Natural killer cell treated with Interleukin-12 subunit alpha and Interleukin-12 subunit beta and Interleukin-15 and Interleukin-18, amount 100 ng/mL, for 72 hours (primary cell): ENCODE data around the gene SLCO1C1. TPM values are rescaled to one million over a fixed set of nuclear protein-coding genes. Genes with fewer than 3 reads are reported as not detected.

ENCODE experiments used
- ATAC-seq, 2 donors: fragments of 150-1000 bp; cut with Tn5 transposase in 1 of 2; sonication (Bioruptor Pico), chemical (Tn5 transposase) in 1 of 2; 2 replicates each; pipeline ENCODE4 v1.10.0; 2021
- DNase-seq: peaks from one replicate; pipeline ENCODE4 v3.0.0; 2022; ENCODE audit warnings: low spot score
- H3K27ac Mint-ChIP-seq, 2 donors: 1 replicate in 1 of 2; 2 replicates in 1 of 2; pipeline ENCODE4 v1.8.0; 2022; ENCODE audit warnings: mixed read lengths in 2 of 2, mild to moderate bottlenecking in 1 of 2, moderate library complexity in 1 of 2
- H3K27me3 Mint-ChIP-seq, 2 donors: 1 replicate in 1 of 2; 2 replicates in 1 of 2; pipeline ENCODE4 v1.8.0; 2022; ENCODE audit warnings: mixed read lengths in 2 of 2
- H3K36me3 Mint-ChIP-seq: one replicate; pipeline ENCODE4 v1.8.0; 2022; ENCODE audit warnings: mixed read lengths
- H3K4me1 Mint-ChIP-seq, 2 donors: 1 replicate in 1 of 2; 2 replicates in 1 of 2; pipeline ENCODE4 v1.8.0; 2022; ENCODE audit warnings: low read depth in 2 of 2, mixed read lengths in 2 of 2, mild to moderate bottlenecking in 1 of 2
- H3K4me3 Mint-ChIP-seq: one replicate; pipeline ENCODE4 v1.8.0; 2022; ENCODE audit warnings: mixed read lengths
- H3K9me3 Mint-ChIP-seq: 2 replicates; pipeline ENCODE4 v1.8.0; 2022; ENCODE audit warnings: mixed read lengths
- total RNA-seq, 2 donors: library from RNA; stranded (reverse); gene quantifications; one replicate each; pipeline ENCODE4 v1.2.3, GENCODE V29; 2022

Gene SLCO1C1
- total RNA-seq = not detected

- Mint-ChIP-seq H3K27me3 (no peaks in the 10 kb centered on the region), H3K27ac (no peak within 1 kb of the TSS), H3K9me3 (peaks cover 9% of the 10 kb centered on the region), H3K4me3 (no peak within 1 kb of the TSS), H3K36me3 (no peaks in the 10 kb centered on the region), H3K4me1 (no peaks in the 10 kb centered on the region)
- ATAC-seq (no peak), DNase-seq (no peak)
Observed at GRCh38 chr12:20695232-20695631, at the start of gene SLCO1C1. Gene SLCO1C1, plus strand, starts transcription at chr12:20695332. Its CDS starts 4,245 bp downstream, at chr12:20699577.

GRCh38 chr12:20646239-20646827, 48.8 kb upstream of the SLCO1C1 start:
- Mint-ChIP-seq H3K27me3 (no peaks in the 10 kb centered on the region), H3K9me3 (no peaks in the 10 kb centered on the region), H3K27ac (no peak overlapping the region), H3K36me3 (no peaks in the 10 kb centered on the region), H3K4me3 (no peak overlapping the region), H3K4me1 (no peaks in the 10 kb centered on the region)
- DNase-seq (no peak), ATAC-seq (no peak)

GRCh38 chr12:20653871-20654270, 41.3 kb upstream of the SLCO1C1 start:
- Mint-ChIP-seq H3K4me3 (no peak overlapping the region), H3K9me3 (no peaks in the 10 kb centered on the region), H3K27me3 (no peaks in the 10 kb centered on the region), H3K4me1 (no peaks in the 10 kb centered on the region), H3K36me3 (no peaks in the 10 kb centered on the region), H3K27ac (no peak overlapping the region)
- ATAC-seq (no peak), DNase-seq (no peak)

GRCh38 chr12:20656600-20656999, 38.5 kb upstream of the SLCO1C1 start:
- no peak for ATAC-seq
- peaks cover 12% of the 10 kb centered on the region for H3K9me3 Mint-ChIP-seq

GRCh38 chr12:20657496-20657895, 37.6 kb upstream of the SLCO1C1 start:
- no peak for ATAC-seq
- H3K9me3 Mint-ChIP-seq = peaks cover 12% of the 10 kb centered on the region
- H3K36me3 Mint-ChIP-seq = no peaks in the 10 kb centered on the region
- H3K4me3 Mint-ChIP-seq = no peak overlapping the region
- no peak overlapping the region for H3K27ac Mint-ChIP-seq
- no peaks in the 10 kb centered on the region for H3K27me3 Mint-ChIP-seq
- H3K4me1 Mint-ChIP-seq = no peaks in the 10 kb centered on the region
- no peak for DNase-seq

More at GRCh38 chr12:20656600-20656999, 38.5 kb upstream of the SLCO1C1 start:
- H3K4me1 Mint-ChIP-seq = no peaks in the 10 kb centered on the region
- no peak for DNase-seq
- H3K27me3 Mint-ChIP-seq = no peaks in the 10 kb centered on the region
- no peak overlapping the region for H3K27ac Mint-ChIP-seq
- H3K36me3 Mint-ChIP-seq = no peaks in the 10 kb centered on the region
- H3K4me3 Mint-ChIP-seq = no peak overlapping the region

GRCh38 chr12:20681334-20681733, 13.8 kb upstream of the SLCO1C1 start:
- Mint-ChIP-seq H3K9me3 (peaks cover 7% of the 10 kb centered on the region), H3K27me3 (no peaks in the 10 kb centered on the region), H3K4me1 (no peaks in the 10 kb centered on the region), H3K4me3 (no peak overlapping the region), H3K27ac (no peak overlapping the region), H3K36me3 (peaks cover 6% of the 10 kb centered on the region)
- DNase-seq (no peak), ATAC-seq (no peak)

GRCh38 chr12:20696181-20696905, 1.2 kb downstream of the SLCO1C1 start:
- Mint-ChIP-seq H3K27me3 (no peaks in the 10 kb centered on the region), H3K4me3 (no peak overlapping the region), H3K36me3 (no peaks in the 10 kb centered on the region), H3K9me3 (peaks cover 9% of the 10 kb centered on the region), H3K27ac (no peak overlapping the region), H3K4me1 (no peaks in the 10 kb centered on the region)
- ATAC-seq = no peak
- DNase-seq = no peak

GRCh38 chr12:20701106-20701505, 6.0 kb downstream of the SLCO1C1 start:
- Mint-ChIP-seq H3K4me3 (no peak overlapping the region), H3K36me3 (no peaks in the 10 kb centered on the region), H3K9me3 (no peaks in the 10 kb centered on the region), H3K27me3 (no peaks in the 10 kb centered on the region), H3K27ac (no peak overlapping the region), H3K4me1 (no peaks in the 10 kb centered on the region)
- ATAC-seq (no peak), DNase-seq (no peak)

- DNase-seq (no peak), ATAC-seq (no peak)
- H3K36me3 Mint-ChIP-seq = no peaks in the 10 kb centered on the region
- H3K27me3 Mint-ChIP-seq = no peaks in the 10 kb centered on the region
- peaks cover 3% of the 10 kb centered on the region for H3K9me3 Mint-ChIP-seq
- no peaks in the 10 kb centered on the region for H3K4me1 Mint-ChIP-seq
- no peak overlapping the region for H3K27ac Mint-ChIP-seq
- no peak overlapping the region for H3K4me3 Mint-ChIP-seq
Observed at GRCh38 chr12:20704860-20705259, 9.7 kb downstream of the SLCO1C1 start.

- no peak overlapping the region for H3K27ac Mint-ChIP-seq
Observed at GRCh38 chr12:20711846-20712245, 16.7 kb downstream of the SLCO1C1 start.

GRCh38 chr12:20716037-20716436, 20.9 kb downstream of the SLCO1C1 start:
- Mint-ChIP-seq H3K9me3 (peaks cover 5% of the 10 kb centered on the region), H3K27me3 (no peaks in the 10 kb centered on the region), H3K27ac (no peak overlapping the region)

More at GRCh38 chr12:20711846-20712245, 16.7 kb downstream of the SLCO1C1 start:
- Mint-ChIP-seq H3K36me3 (no peaks in the 10 kb centered on the region), H3K27me3 (no peaks in the 10 kb centered on the region), H3K4me1 (no peaks in the 10 kb centered on the region), H3K4me3 (no peak overlapping the region), H3K9me3 (peaks cover 8% of the 10 kb centered on the region)
- DNase-seq = no peak
- ATAC-seq = no peak

GRCh38 chr12:20716985-20717384, 21.9 kb downstream of the SLCO1C1 start:
- DNase-seq (no peak), ATAC-seq (no peak)
- Mint-ChIP-seq H3K4me3 (no peak overlapping the region), H3K9me3 (peaks cover 5% of the 10 kb centered on the region), H3K36me3 (no peaks in the 10 kb centered on the region), H3K27me3 (no peaks in the 10 kb centered on the region), H3K4me1 (no peaks in the 10 kb centered on the region), H3K27ac (no peak overlapping the region)

More at GRCh38 chr12:20716037-20716436, 20.9 kb downstream of the SLCO1C1 start:
- ATAC-seq (no peak), DNase-seq (no peak)
- Mint-ChIP-seq H3K4me3 (no peak overlapping the region), H3K4me1 (no peaks in the 10 kb centered on the region), H3K36me3 (no peaks in the 10 kb centered on the region)

- ATAC-seq = no peak
- H3K9me3 Mint-ChIP-seq = no peaks in the 10 kb centered on the region
- H3K27me3 Mint-ChIP-seq = no peaks in the 10 kb centered on the region
Observed at GRCh38 chr12:20718294-20718693, 23.2 kb downstream of the SLCO1C1 start.

GRCh38 chr12:20722142-20722541, 27.0 kb downstream of the SLCO1C1 start:
- DNase-seq (no peak), ATAC-seq (no peak)
- no peaks in the 10 kb centered on the region for H3K36me3 Mint-ChIP-seq
- no peak overlapping the region for H3K4me3 Mint-ChIP-seq
- H3K9me3 Mint-ChIP-seq = no peaks in the 10 kb centered on the region
- no peaks in the 10 kb centered on the region for H3K4me1 Mint-ChIP-seq
- no peak overlapping the region for H3K27ac Mint-ChIP-seq
- H3K27me3 Mint-ChIP-seq = no peaks in the 10 kb centered on the region

More at GRCh38 chr12:20718294-20718693, 23.2 kb downstream of the SLCO1C1 start:
- no peak for DNase-seq
- no peak overlapping the region for H3K4me3 Mint-ChIP-seq
- no peaks in the 10 kb centered on the region for H3K36me3 Mint-ChIP-seq
- no peaks in the 10 kb centered on the region for H3K4me1 Mint-ChIP-seq
- no peak overlapping the region for H3K27ac Mint-ChIP-seq
